GM18498 (cell line): Measurements from ENCODE around the gene BTBD6.

ENCODE experiments used
- ATAC-seq: cut with Tn5 transposase; IDR thresholded peaks from one replicate; pipeline ENCODE4 v1.9.1; 2021; ENCODE audit warnings: mild to moderate bottlenecking, moderate library complexity; ENCODE audit not compliant: unreplicated experiment

Gene BTBD6

DNA sequence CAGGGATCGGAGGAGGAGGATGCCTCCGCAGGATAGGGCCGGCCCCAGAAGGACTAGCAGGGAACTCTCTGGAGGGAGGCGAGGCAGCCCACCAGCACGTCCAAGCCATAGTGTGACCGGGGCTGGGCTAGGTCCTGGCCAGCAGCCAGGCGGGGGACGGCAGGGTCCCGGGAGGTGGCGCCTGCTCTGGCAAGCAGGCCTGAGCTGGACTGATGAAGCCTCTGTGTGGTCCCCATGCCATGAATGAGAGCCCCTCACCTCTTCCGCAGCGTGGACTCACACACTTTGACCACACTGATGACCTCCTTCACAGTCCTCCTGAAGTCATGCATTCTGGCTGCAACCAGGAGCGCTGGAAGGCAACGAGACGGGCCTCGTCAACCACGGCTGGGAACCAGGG is 19.8 kb upstream of the BTBD6 start:
- ATAC-seq, result no peak

DNA sequence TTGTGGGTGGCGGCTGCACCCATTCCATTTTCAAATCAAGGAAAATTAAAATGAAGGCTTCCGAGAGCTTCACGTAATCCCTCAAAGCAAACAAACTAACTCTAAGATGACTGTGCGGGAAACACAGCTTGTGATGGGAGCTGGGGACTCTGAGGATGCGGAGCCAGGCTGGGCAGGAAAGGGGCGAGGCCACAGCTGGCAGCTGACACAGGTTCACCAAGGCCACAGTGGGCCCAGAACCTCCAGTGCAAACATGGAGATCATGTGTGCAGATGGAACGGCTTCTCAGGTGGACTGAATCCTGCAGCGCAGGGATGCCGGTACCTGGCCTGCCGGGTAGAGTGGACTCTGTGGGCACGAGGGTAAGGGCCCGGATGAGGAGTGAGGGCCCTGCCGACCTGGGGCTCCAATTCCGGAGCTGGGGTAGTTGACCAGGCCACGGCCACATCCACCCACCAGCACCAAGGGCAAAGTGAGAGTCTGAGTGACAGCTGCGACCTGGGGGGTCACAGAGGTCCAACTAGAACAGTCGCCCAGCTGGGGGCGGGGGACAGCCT is 19.2 kb upstream of the BTBD6 start:
- ATAC-seq, result no peak

DNA sequence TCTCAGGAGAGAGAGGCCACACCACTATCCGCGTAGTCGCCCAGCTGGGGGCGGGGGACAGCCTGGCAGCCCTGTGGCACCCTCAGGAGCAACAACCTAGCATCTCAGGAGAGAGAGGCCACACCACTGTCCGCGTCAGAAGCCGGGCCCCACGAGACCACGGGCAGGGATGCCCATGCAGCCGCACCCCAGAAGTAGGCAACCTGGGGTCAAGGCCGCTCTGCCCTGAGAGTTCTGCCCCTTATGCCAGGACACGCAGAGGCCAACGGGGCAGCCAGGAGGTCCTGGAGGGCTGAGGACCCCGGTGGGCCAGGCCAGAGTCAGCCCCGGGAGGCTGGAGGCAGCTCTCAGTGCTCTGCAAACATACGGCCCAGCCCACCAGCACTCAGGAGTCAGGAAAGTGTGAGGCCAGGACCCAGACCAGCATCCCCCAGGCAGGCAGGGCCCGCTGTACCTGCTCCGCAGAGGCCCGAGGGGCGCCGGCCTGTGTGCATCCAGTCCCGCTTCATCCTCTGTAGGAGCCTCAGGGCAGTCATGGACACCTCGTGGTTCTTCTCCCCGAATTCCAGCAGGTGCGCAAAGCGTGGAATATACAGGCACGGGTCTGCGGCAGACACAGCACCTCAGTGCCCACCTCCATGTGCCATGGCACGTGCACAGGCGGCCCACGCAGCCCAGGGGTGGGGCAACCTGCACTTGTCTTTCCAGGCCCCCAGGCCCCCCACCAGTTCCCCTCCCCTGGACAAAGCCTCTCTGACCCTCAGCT is 7.3 kb upstream of the BTBD6 start:
- ATAC-seq, result no peak

DNA sequence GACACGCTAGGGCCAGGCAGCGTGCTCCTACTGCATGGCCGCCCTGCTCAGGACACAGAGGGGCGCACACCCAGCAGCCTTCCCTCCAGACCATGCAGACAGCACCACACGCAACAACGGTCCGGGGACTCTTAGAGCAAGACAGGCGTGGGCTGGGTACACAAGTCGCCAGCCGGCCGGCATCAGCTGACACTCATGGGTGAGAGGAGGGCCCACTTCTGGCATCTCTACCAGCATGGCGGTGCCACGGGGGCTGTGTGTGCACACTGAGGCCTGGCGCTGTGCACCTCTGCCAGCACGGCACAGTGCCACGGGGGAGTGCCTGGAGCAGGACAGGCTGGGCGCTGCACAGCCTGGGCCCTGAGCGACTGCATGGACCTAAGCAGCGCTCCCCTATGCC is 6.7 kb upstream of the BTBD6 start:
- ATAC-seq, result no peak

DNA sequence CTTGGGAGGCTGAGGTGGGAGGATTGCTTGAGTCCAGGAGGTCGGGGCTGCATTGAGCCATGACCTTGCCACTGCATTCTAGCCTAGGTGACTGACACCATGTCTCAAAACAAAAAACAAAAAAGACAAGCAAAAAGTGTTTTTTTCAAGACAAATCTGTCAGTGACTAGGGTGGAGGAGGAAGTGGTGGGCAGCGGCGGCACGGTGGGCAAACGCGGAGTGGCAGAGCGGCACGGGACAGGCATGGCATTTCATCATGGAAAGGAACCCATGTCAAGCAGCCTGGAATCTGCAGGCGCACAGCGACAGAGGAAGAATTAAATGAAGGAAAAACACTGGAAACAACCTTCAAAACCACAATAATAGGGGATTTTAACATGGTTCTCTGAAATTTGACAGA is 4.0 kb upstream of the BTBD6 start:
- ATAC-seq, result no peak

DNA sequence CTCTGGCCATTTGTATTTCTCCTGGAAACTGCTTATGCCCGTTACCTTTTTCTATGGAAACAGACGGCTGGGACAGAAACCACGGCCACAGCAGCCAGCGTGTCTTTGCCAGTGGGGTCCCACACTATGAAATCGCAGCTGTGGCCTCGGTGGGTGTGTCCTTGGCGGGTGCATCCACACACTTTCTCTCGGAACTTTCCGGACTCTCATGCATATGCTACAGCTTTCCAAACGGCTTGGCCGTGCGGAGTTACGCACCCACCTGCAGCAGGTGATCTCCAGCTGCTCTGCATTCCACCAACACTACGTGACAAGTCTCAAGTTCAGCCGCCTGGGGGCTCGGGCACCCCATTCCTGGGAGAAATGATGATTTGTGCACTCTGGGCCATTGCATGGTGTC is 1.3 kb upstream of the BTBD6 start:
- no peak for ATAC-seq

DNA sequence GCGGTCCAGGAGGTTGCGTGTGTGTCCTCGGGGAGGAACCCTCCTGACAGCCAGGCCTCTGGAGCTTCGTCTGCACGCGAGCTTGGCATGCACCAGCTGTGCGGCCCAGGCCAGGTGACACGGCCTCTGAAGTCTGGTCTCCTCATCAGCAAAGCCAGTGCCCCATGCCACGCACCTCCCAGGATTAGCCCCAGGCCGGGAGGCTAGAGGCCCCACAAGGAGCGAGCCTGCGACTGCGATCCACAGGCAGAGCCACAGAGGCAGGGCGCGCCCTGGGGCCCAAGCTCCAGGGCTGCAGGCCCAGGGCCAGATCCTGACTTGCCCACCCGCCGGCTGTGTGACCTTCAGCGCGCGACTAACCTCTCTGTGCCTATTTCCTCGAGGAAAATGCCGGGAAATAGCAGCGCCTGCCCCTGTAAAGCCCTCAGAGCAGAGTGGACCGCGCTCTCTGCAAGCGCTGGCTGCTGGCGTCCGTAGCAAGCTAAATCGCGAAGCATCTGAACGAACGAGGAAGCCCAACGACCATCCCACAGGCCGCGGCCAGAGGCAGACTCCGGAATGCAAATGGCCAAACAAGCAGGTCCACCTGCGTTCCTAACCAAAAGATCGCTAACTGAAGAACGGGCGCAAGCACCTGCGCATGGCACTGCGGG is 492 bp upstream of the BTBD6 start:
- no peak for ATAC-seq

DNA sequence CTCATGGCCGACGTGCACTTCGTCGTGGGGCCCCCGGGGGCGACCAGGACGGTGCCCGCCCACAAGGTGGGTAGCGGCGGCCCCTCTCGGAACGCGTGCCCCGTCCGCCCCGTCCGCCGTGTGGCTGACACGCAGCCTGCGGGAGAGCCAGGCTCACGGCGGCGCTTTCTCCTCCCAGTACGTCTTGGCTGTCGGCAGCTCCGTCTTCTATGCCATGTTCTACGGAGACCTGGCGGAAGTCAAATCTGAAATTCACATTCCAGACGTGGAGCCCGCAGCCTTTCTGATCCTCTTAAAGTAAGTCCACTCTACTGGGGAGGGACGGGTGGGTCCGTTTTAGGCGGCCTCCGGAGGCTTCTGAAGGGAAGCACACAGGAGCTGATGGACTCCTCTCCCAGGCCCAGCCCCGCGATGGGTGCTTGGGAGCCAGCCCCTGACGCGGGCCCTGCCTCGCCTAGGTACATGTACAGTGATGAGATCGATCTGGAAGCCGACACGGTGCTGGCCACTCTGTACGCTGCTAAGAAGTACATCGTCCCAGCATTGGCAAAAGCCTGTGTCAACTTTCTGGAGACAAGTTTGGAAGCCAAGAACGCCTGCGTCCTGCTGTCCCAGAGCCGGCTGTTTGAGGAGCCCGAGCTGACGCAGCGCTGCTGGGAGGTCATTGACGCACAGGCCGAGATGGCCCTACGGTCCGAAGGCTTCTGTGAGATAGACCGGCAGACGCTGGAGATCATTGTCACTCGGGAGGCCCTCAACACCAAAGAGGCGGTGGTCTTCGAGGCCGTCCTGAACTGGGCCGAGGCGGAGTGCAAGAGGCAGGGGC is 1.1 kb downstream of the BTBD6 start:
- no peak for ATAC-seq

DNA sequence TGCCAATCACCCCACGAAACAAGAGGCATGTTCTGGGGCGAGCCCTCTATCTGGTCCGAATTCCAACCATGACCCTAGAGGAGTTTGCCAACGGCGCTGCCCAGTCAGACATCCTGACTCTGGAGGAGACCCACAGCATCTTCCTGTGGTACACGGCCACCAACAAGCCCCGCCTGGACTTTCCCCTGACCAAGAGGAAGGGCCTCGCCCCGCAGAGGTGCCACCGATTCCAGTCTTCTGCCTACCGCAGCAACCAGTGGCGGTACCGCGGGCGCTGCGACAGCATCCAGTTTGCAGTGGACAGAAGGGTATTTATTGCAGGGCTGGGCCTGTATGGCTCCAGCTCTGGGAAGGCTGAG is 1.7 kb downstream of the BTBD6 start:
- ATAC-seq, result no peak

DNA sequence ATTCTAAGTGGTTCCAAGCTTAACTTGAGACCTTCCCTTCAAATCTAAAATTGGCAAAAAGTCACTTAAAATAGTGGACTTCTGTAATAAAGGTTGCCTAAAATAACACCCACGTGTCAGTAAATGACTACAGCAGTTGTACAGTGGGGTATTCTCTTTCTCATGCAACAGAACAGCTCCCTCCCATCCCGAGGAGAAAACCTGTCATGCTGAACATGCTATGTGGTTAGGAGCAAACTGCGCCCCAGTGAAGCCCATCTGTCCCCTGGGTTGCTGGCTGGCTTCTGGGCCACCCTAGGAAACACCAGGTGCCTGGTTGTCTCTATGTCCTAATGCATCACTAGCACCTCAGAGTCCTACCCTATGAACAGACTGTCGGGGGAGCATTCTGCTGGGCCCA is 2.7 kb downstream of the BTBD6 start:
- ATAC-seq, result no peak

DNA sequence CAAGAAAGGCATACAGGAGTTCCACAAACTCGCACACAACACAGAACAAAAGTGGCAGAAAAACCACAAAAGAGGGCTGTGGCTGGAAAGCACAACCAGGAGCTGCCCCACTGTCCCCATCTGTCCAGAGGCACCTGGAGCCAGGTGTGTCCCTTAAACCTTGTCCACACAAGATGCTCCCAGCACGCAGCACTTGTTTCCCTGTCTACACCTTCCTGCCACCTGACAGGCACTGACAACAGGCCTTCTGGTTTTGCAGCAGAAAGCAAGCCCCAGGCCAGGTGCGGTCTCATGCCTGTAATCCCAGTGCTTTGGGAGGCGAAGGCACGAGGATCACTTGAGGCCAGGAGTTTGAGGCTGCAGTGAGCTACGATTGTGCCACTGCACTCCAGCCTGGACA is 3.6 kb downstream of the BTBD6 start:
- ATAC-seq, result no peak

DNA sequence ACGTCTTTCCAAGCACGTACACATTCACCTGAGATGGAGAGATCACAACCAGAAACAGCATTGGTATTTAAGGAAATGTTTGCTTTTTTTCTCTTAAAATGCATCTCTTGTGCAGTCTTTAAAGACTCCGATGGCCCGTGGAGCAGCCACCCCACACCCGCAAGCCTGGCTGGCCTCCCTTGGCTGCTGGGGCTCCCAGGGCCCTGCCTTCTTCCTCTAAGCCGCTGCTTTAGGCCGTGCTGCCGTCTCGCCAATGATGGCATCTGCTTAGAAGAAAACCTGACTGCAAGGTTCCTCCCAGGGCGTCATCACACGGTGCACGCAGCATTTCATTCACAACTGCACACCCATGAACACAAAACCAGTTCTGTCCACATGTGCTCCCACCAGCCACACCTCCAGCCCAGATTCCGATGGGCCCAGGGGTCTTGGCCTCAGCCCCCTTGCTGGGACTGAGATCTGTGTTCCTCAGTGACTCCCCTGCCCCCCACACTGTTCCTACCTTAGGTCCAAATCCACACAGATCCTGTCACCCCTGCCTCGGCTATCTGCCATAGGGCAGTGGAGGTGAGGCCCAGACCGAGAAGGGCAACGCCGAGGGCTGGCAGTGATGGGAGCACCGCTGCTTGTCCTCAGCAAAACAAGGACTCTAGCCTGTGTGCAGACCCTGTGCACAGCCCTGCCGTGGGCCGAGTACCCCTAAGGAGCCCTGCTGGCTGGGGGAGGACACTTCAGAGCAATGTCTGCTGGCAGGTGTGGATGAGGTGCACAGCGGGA is 4.4 kb downstream of the BTBD6 start:
- ATAC-seq, result no peak

DNA sequence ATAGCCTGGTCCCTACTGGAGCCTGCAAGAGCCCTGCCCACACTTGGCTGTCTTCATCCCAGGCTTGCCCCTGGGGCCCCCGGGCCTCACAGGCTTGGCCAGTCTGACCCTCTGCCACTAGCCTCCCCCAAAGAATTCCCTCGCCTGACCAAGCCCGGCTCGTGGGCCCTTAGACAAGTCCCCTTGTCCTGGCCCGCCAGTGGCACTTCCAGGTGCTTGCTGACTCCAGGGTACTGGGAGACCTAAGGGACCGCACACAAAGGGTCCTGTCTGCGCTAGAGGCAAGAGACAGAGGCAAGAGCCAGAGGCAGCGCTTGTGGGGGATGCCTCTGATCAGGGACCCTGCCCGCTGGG is 5.0 kb downstream of the BTBD6 start:
- ATAC-seq, result no peak

DNA sequence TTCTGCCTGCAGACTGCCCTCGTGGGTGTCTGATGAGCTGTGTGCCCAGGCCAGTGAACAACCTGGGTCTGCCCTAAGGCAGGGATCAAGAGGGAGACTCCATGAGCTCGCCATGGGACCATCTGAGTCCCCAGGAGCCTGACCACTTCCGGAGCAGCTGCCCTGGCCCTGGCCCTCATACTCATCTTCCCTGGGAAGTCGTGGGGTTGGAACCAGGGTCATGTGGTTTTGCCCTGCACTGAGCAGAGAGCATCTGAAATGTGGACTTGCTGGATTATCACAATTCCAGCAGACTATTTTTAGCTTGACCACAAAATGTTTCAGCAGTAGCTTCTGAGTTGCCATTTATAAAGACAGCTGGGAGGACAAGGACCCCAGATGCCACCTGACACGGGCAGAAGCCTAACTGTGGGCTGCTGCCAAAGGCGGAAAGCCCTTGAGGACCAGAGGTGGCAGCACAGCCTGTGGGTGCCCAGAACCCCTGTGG is 6.7 kb downstream of the BTBD6 start:
- no peak for ATAC-seq

DNA sequence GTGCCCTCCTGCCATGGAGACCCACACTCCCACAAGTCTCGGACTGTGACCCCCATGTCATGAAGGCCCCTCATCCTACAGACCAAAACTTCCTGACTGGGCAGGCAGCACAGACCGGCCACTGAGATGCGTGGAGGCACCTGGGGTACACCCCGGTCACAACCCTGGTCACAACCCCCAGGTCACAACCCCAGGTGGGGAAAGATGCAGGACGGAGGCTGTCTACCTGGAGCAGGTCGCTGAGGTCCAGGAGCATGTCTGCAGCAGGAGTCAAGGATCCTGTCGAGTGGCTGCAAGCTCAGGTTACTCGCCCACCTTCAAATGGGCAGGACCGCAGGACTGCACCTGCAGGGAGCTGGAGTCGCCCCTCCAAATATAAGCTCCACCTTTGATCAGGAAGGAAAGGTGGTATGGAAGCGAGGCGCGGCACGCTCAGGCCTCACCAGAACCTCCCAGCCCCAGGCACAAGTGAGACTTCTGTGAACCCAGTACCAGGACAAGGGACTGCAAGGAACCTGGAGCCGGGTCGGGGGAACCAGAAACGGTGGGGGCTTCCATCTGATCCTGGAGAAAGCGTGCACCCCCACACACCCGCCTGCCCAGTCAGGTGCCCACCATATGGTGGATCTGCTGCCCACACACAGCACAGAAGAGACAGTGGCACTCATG is 8.1 kb downstream of the BTBD6 start:
- ATAC-seq, result no peak

DNA sequence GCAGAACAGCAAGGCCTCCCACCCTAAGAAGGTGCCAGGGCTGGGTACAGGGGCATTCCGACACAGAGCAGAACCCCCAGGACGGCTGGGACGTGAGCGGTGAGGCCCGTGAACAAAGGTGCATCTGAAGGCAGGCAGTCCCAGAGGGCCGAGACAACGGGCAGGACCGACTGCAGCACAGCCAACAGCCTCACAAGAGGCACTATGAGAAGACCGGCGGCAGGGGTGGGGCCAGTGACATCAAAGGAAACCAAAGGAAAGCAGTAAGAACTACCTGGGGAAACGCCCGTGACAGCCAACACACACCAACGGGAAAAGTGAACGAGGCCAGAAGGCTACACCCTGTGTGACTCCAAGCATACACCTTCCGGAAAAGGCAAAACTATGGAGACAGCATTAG is 9.1 kb downstream of the BTBD6 start:
- ATAC-seq, result no peak

DNA sequence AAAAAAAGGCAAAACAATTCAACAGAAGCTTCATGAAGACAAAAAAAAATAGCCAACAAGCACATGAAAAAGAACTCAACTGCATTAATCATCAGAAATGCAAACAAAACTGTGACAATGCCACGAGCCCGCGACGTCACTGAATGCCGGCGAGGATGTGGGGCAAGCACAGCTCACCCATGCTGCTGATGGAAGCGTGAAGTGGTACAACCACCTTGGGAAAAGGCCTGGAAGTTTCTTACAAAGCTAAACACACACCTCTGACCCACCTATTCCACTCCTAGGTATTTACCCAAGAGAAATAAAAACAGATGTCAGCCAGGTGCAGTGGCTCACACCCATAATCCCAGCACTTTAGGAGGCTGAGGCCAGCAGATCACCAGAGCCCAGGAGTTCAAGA is 10.5 kb downstream of the BTBD6 start:
- no peak for ATAC-seq

DNA sequence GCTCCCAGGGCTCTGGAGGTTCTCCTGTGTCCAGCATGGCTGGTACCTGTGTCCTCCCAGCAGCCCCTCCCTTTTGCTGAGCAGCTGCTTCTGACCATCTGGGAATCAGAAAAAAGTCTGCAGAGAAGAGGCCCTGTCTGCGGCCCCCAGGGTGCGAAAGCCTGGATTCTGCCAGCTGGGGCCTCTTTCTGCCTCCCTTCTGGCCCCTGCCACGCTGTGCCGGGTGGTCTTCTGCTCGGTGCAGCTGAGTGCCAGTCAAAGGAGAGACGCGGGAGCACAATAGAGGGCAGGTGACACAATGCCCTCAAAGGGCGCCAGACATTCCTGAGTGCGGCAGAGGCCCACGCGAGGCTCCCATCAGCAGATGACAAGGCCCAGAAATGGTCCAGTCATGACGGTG is 12.6 kb downstream of the BTBD6 start:
- ATAC-seq, result no peak

DNA sequence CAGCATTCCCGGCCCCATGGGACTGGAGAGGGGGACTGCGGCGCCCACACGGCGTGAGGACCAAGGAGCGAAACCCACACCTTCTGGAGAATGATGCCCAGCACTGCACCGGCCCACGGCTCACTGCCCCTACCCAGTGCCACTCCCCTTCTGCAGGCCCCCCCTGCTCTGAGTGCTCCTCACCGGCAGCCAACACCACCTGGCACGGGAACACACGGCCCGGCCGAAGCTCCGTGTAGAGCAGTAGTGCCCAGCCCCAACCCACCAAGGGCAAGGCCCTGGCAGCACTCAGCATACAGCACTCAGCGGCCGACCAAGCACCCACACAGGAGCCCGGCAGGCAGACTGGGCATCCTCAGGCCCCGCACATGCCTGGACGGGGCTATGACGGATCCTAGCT is 13.4 kb downstream of the BTBD6 start:
- no peak for ATAC-seq

DNA sequence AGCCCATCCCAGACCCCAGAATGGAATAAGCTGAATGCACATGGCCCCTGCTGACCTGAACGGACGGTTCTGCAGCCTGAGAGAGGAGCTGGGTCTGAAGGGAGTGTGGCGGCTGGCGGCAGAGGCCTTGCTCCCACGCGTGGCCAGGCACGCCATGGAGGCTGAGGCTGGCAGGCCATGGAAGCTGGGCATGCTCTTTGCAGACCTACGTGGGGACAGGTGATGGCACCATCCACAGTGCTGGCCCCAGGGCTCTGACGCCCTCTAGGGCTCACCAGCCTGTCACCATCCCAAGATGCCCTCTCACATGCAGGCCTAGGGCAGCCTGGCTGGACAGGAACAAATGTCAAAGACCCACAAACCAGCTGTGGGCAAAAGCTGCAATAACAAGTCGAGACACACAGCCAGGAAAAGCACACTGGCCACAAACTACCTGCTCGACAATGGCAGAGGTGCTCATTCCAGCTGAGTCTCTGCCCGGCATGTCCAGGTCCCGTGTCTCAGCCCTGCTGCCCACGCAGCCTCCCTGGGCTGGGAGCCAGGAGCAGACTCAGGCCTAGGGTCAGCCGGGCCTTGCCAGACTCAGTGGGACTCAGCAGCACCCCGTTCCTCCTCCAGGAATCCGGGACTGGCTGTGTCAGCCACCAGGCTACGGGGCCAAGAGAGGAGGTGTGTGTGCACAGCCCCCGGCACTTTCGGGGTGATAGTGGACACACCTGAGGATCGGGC is 19.7 kb downstream of the BTBD6 start:
- no peak for ATAC-seq
